H9 (cell line): Measurements from ENCODE around the gene CYP8B1. TPM values are rescaled to one million over a fixed set of nuclear protein-coding genes. Genes with fewer than 3 reads are reported as not detected.

Experiments
- DNase-seq: peaks from one replicate; pipeline ENCODE4 v3.0.0-alpha.2; 2017
- H2AFZ ChIP-seq: one replicate; pipeline ENCODE4 v1.6.1; 2013; ENCODE audit warnings: mild to moderate bottlenecking, low read length, control low read depth, moderate library complexity
- H2AK5ac ChIP-seq: 2 replicates; pipeline ENCODE4 v1.6.1; 2013; ENCODE audit warnings: low read length, control low read depth, mixed read lengths; ENCODE audit not compliant: insufficient read length
- H2BK120ac ChIP-seq: one replicate; pipeline ENCODE4 v1.6.1; 2013; ENCODE audit warnings: low read depth, mild to moderate bottlenecking, low read length, control low read depth, inconsistent platforms; ENCODE audit not compliant: poor library complexity, severe bottlenecking
- H2BK12ac ChIP-seq: 2 replicates; pipeline ENCODE4 v1.6.1; 2013; ENCODE audit warnings: low read length, control low read depth, mixed read lengths, low read depth; ENCODE audit not compliant: insufficient read length
- H2BK15ac ChIP-seq: 2 replicates; pipeline ENCODE4 v1.6.1; 2013; ENCODE audit warnings: low read depth, low read length, control low read depth
- H2BK20ac ChIP-seq: one replicate; pipeline ENCODE4 v1.6.1; 2013; ENCODE audit warnings: low read depth, mild to moderate bottlenecking, low read length, control low read depth, inconsistent platforms; ENCODE audit not compliant: poor library complexity, severe bottlenecking
- H2BK5ac ChIP-seq: 2 replicates; pipeline ENCODE4 v1.6.1; 2013; ENCODE audit warnings: low read length, control low read depth, mixed read lengths; ENCODE audit not compliant: insufficient read length
- H3K14ac ChIP-seq: 2 replicates; pipeline ENCODE4 v1.6.1; 2013; ENCODE audit warnings: low read length, control low read depth; ENCODE audit not compliant: insufficient read depth
- H3K18ac ChIP-seq: 2 replicates; pipeline ENCODE4 v1.6.1; 2013; ENCODE audit warnings: low read depth, mild to moderate bottlenecking, mixed read lengths, low read length, control low read depth; ENCODE audit not compliant: insufficient read length
- H3K23ac ChIP-seq: 2 replicates; pipeline ENCODE4 v1.6.1; 2013; ENCODE audit warnings: low read length, control low read depth, mixed read lengths, low read depth; ENCODE audit not compliant: insufficient read length
- H3K23me2 ChIP-seq: 2 replicates; pipeline ENCODE4 v1.6.1; 2013; ENCODE audit warnings: low read depth, mild to moderate bottlenecking, mixed read lengths, low read length, control low read depth; ENCODE audit not compliant: insufficient read length, poor library complexity, severe bottlenecking
- H3K27ac ChIP-seq: 2 replicates; pipeline ENCODE4 v1.5.1; 2013; ENCODE audit warnings: low read length, control low read depth, mixed read lengths, low read depth; ENCODE audit not compliant: insufficient read length
- H3K27me3 ChIP-seq: 2 replicates; pipeline ENCODE4 v1.6.1; 2013; ENCODE audit warnings: low read length, control low read depth, inconsistent platforms; ENCODE audit not compliant: insufficient read depth
- H3K4ac ChIP-seq: 2 replicates; pipeline ENCODE4 v1.6.1; 2013; ENCODE audit warnings: low read depth, mild to moderate bottlenecking, control low read depth, inconsistent platforms, low read length, moderate library complexity
- H3K4me1 ChIP-seq: 2 replicates; pipeline ENCODE4 v1.6.1; 2013; ENCODE audit warnings: low read length, control low read depth, inconsistent platforms; ENCODE audit not compliant: insufficient read depth
- H3K4me2 ChIP-seq: 2 replicates; pipeline ENCODE4 v1.6.1; 2013; ENCODE audit warnings: low read length, control low read depth, mixed read lengths; ENCODE audit not compliant: insufficient read length, insufficient read depth
- H3K56ac ChIP-seq: 2 replicates; pipeline ENCODE4 v1.6.1; 2013; ENCODE audit warnings: low read depth, mild to moderate bottlenecking, mixed read lengths, low read length, control low read depth; ENCODE audit not compliant: insufficient read length
- H3K79me1 ChIP-seq: 2 replicates; pipeline ENCODE4 v1.6.1; 2013; ENCODE audit warnings: low read depth, mild to moderate bottlenecking, moderate library complexity, low read length, control low read depth, inconsistent platforms; ENCODE audit not compliant: insufficient read depth, poor library complexity, severe bottlenecking
- H3K79me2 ChIP-seq: 2 replicates; pipeline ENCODE4 v1.6.1; 2013; ENCODE audit warnings: low read length, control low read depth, inconsistent platforms; ENCODE audit not compliant: insufficient read depth
- H3K9ac ChIP-seq: 2 replicates; pipeline ENCODE4 v1.6.1; 2013; ENCODE audit warnings: low read length, control low read depth, mixed read lengths; ENCODE audit not compliant: insufficient read length; ENCODE audit errors: extremely low read depth
- H3K9me3 ChIP-seq: one replicate; pipeline ENCODE4 v1.6.1; 2013; ENCODE audit warnings: low read depth, low read length, inconsistent platforms; ENCODE audit not compliant: control insufficient read depth
- H3T11ph ChIP-seq: one replicate; pipeline ENCODE4 v1.6.1; 2013; ENCODE audit warnings: mild to moderate bottlenecking, low read length, control low read depth, inconsistent platforms
- H4K20me1 ChIP-seq: one replicate; pipeline ENCODE4 v1.6.1; 2013; ENCODE audit not compliant: control insufficient read depth, insufficient read length, insufficient read depth
- H4K5ac ChIP-seq: 2 replicates; pipeline ENCODE4 v1.6.1; 2013; ENCODE audit warnings: low read depth, mild to moderate bottlenecking, mixed read lengths, low read length, control low read depth; ENCODE audit not compliant: insufficient read length
- H4K8ac ChIP-seq: replicated peaks from 2 replicates; pipeline ENCODE4 v1.6.1; 2013; ENCODE audit warnings: low read length, control low read depth, mixed read lengths, low read depth; ENCODE audit not compliant: insufficient read length
- H4K91ac ChIP-seq: 2 replicates; pipeline ENCODE4 v1.6.1; 2013; ENCODE audit warnings: low read depth, mild to moderate bottlenecking, moderate library complexity, mixed read lengths, low read length, control low read depth; ENCODE audit not compliant: insufficient read length
- H3K27ac Mint-ChIP-seq, 3 experiments: 2 replicates in 2 of 3; 3 replicates in 1 of 3; pipeline ENCODE4 v1.8.0; 2020 to 2021; ENCODE audit warnings: mixed read lengths in 3 of 3, mild to moderate bottlenecking in 1 of 3, moderate library complexity in 1 of 3
- H3K27me3 Mint-ChIP-seq: 2 replicates; pipeline ENCODE4 v1.8.0; 2021; ENCODE audit warnings: low read depth, mild to moderate bottlenecking, moderate library complexity, mixed read lengths
- H3K36me3 Mint-ChIP-seq, 3 experiments: 2 replicates in 2 of 3; 3 replicates in 1 of 3; pipeline ENCODE4 v1.8.0; 2020 to 2021; ENCODE audit warnings: low read depth in 3 of 3, mixed read lengths in 3 of 3; ENCODE audit not compliant: insufficient read depth in 1 of 3
- H3K4me1 Mint-ChIP-seq, 2 experiments: 2 replicates each; pipeline ENCODE4 v1.8.0; 2020; ENCODE audit warnings: mixed read lengths in 2 of 2
- H3K4me3 Mint-ChIP-seq, 2 experiments: 2 replicates in 1 of 2; 3 replicates in 1 of 2; pipeline ENCODE4 v1.8.0; 2020 to 2021; ENCODE audit warnings: mild to moderate bottlenecking in 2 of 2, mixed read lengths in 2 of 2, moderate library complexity in 1 of 2
- H3K9me3 Mint-ChIP-seq, 2 experiments: 2 replicates in 1 of 2; 3 replicates in 1 of 2; pipeline ENCODE4 v1.8.0; 2020; ENCODE audit warnings: mild to moderate bottlenecking in 2 of 2, mixed read lengths in 2 of 2, moderate library complexity in 1 of 2
- CTCF ChIP-seq: fragments of 200-600 bp; sonication (generic); conservative IDR thresholded peaks from 3 replicates; pipeline ENCODE4 v1.8.0; 2021; ENCODE audit warnings: antibody characterized with exemption, mild to moderate bottlenecking
- WGBS: extraction: QIAGEN DNeasy Blood & Tissue Kit; methylation state at CpG from one replicate; pipeline ENCODE4 v1.1.7; 2013; ENCODE audit warnings: missing lambda C conversion rate, low lambda C conversion rate, mixed read lengths; ENCODE audit not compliant: insufficient read length; ENCODE audit errors: extremely low coverage; 5-methylcytosine and 5-hydroxymethylcytosine counted together
- total RNA-seq: library from RNA; stranded (reverse); gene quantifications from 2 replicates; pipeline ENCODE4 v1.2.1, GENCODE V29; 2021

CYP8B1 gene
- total RNA-seq, 1 experiment from 2014 or later: not detected

- Histone ChIP-seq H3K27ac (no peak overlapping the region), H3T11ph (no peak overlapping the region), H3K14ac (peak overlapping the region; percentile 91), H3K9ac (peak overlapping the region; percentile 49), H2BK15ac (no peak overlapping the region), H3K79me2 (no peaks in the 10 kb centered on the region), H2BK20ac (no peak overlapping the region), H4K5ac (no peak overlapping the region), H4K91ac (no peak overlapping the region), H4K20me1 (no peaks in the 10 kb centered on the region), H3K23ac (no peak overlapping the region), H2BK5ac (no peak overlapping the region), H3K79me1 (no peaks in the 10 kb centered on the region), H2AK5ac (no peak overlapping the region), H3K18ac (peak overlapping the region; percentile 86), H2BK12ac (no peak overlapping the region), H2AFZ (no peak overlapping the region), H3K23me2 (peaks cover 4% of the 10 kb centered on the region), H3K27me3 (no peaks in the 10 kb centered on the region), H3K4me2 (peak overlapping the region; percentile 35), H2BK120ac (no peak overlapping the region), H3K4ac (no peak overlapping the region), H4K8ac (no peak overlapping the region), H3K56ac (no peak overlapping the region), H3K9me3 (no peaks in the 10 kb centered on the region), H3K4me1 (peaks cover 4% of the 10 kb centered on the region; the same call in 1 of the 2 replicates)
- no CpG with 5 or more reads among the region's 61 CpGs for WGBS
- H3K27ac Mint-ChIP-seq: peak overlapping the region in 1 of 3 experiments; percentile 91; a peak in 3 of 7 replicates
- DNase-seq: peak; percentile 95
- H3K9me3 Mint-ChIP-seq: no peaks in the 10 kb centered on the region
- peak; percentile 97 for TF ChIP-seq CTCF
- H3K4me1 Mint-ChIP-seq: peaks cover 22 to 25% of the 10 kb centered on the region in 2 experiments
- peaks cover 2% of the 10 kb centered on the region; the same call in 1 of the 2 replicates for H3K27me3 Mint-ChIP-seq
- peak overlapping the region; percentile 67 to 82 for H3K4me3 Mint-ChIP-seq
- no peaks in the 10 kb centered on the region for H3K36me3 Mint-ChIP-seq
Observed at GRCh38 chr3:42880601-42881451, 5.1 kb upstream of the CYP8B1 start.
